Activated effector memory CD4-positive, alpha-beta T cell treated with Interleukin-2 at 50 U/mL for 16 hours (primary cell): Measurements from ENCODE around the gene USP16.
"Not testable (repeated sequence)": the region's sequence is repeated elsewhere in the genome, so short reads cannot be mapped to it uniquely, and the experiment has no call there.

Experiments used
- DNase-seq: peaks from one replicate; pipeline ENCODE4 v3.0.0-alpha.2; 2020

USP16 gene

GRCh38 chr21:29024474-29025327 is at the start of gene USP16:
Gene USP16, plus strand, starts transcription at chr21:29024668. Its CDS starts 3,246 bp downstream, at chr21:29027914.
- peak; percentile 94 for DNase-seq

GRCh38 chr21:28975397-28975796 is 49.1 kb upstream of the USP16 start:
- no peak for DNase-seq

DNA sequence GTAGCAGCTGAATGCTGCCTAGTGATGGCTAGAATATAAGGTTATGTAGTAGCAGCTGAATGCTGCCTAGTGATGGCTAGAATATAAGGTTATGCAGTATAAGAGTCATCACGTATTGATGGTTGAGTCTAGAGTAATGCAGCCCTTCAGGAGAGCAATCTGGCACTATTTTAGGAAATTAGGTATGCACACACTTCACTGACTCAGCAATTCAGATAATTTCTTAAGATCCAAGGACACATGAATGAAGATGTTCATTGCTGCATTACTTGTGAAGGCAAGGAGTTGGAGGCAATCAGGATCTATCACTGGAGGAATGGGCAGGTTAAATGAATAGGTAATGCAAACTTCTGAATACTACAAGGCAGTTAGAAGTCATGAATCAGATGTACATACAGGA is 45.4 kb upstream of the USP16 start:
- no peak for DNase-seq

- no peak for DNase-seq
These were observed 41.8 kb upstream of the USP16 start for GRCh38 chr21:28982637-28983036.

- no peak for DNase-seq
These were observed 37.8 kb upstream of the USP16 start for GRCh38 chr21:28986677-28987076.

- DNase-seq: not testable (repeated sequence)
These were observed 36.3 kb upstream of the USP16 start for GRCh38 chr21:28988146-28988545.

GRCh38 chr21:28991861-28992525 is 32.5 kb upstream of the USP16 start:
- no peak for DNase-seq

- DNase-seq: peak; percentile 98
These were observed 31.8 kb upstream of the USP16 start, which contains the start of gene LTN1 for GRCh38 chr21:28992526-28993292. Gene LTN1, minus strand, starts transcription at chr21:28992877. Its CDS starts 72 bp downstream, at chr21:28992805.

GRCh38 chr21:28993293-28993629 is 31.2 kb upstream of the USP16 start:
- no peak for DNase-seq

- DNase-seq: peak; percentile 92
These were observed 21.9 kb upstream of the USP16 start for GRCh38 chr21:29002442-29003144.

GRCh38 chr21:29005696-29006095 is 18.8 kb upstream of the USP16 start:
- no peak for DNase-seq

GRCh38 chr21:29007135-29007534 is 17.3 kb upstream of the USP16 start:
- DNase-seq: no peak

DNA sequence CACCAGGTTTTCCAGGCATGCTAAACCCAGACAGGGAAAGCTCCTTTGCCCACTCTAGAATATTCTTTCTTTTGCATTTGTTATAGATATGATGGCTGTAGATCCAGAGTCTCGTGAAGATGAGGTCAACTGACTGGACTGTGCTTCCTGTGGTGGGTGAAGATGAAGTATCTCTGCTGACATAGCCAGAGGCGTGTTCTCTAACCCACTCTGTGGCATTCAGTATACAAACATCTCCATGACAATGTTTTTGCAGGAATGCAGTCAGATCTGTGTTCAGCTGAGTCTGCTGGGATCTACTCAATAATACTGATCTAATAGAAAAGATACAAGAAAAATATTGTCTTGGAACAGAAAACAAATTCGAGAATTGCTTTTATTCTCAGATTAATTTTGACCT is 16.7 kb upstream of the USP16 start:
- no peak for DNase-seq

- no peak for DNase-seq
These were observed 16.1 kb upstream of the USP16 start for GRCh38 chr21:29008367-29008766.

DNA sequence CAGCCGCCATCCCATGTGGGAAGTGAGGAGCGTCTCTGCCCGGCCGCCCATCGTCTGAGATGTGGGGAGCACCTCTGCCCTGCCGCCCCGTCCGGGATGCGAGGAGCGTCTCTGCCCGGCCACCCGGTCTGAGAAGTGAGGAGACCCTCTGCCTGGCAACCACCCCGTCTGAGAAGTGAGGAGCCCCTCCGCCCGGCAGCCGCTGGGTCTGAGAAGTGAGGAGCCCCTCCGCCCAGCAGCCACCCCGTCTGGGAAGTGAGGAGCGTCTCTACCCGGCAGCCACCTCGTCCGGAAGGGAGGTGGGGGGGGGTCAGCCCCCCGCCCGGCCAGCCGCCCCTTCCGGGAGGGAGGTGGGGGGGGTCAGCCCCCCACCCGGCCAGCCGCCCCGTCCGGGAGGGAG is 13.2 kb upstream of the USP16 start:
- DNase-seq: not testable (repeated sequence)

GRCh38 chr21:29017639-29018237 is 6.7 kb upstream of the USP16 start:
- no peak for DNase-seq

DNA sequence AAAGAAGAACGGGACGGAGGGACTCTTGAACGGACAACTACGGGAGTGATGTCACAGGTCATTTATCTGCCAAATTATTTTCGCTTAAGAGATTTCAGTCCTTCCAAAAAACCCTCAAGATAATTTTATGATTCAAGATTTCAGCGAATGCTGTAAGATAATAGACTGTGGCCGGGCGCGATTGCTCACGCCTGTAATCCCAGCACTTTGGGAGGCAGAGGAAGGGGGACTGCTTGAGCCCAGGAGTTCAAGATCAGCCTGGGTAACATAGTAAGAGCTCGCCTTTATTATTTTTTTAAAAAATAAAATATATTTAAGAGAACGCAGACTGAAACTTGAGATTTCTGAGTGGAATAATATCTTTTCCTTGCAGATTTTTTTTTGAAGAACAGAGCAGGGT is 5.9 kb upstream of the USP16 start:
- DNase-seq: no peak

DNA sequence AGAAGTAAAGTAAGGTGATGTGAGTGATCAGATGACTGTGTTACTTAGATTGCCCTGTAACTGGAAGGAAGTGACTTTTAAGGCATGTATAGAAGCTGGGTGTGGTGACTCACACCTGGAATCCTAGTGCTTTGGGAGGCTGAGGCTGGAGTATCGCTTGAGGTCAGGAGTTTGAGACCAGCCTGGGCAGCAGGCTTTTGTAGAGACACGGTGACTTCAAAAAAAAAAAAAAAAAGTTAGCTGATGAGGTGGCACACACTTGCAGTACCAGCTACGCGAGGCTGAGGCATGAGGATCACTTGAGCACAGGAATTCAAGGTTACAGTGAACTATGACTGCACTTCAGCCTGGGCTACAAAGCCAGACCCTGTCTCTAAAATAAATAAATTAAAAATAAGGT is 2.3 kb upstream of the USP16 start:
- DNase-seq: no peak

DNA sequence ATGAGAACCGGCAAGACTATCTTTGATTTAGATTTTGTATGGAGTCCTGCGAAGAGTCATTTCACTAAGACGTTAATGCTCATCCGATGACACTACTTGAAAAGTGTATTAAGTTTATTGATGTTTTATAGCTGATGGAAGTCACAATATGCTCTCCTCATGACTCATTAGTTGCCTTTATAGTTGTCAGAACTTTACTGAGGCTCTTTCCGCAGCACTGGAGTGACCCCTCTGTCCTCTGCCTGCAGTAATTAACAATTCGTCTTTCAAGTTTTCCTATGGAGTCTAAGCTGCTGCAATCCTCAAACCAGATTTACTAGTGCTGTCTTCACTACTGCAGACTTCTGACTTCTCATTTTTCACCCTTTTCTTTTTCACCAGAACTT is 853 bp downstream of the USP16 start:
- no peak for DNase-seq

- no peak for DNase-seq
These were observed 5.1 kb downstream of the USP16 start for GRCh38 chr21:29029524-29029923.

DNA sequence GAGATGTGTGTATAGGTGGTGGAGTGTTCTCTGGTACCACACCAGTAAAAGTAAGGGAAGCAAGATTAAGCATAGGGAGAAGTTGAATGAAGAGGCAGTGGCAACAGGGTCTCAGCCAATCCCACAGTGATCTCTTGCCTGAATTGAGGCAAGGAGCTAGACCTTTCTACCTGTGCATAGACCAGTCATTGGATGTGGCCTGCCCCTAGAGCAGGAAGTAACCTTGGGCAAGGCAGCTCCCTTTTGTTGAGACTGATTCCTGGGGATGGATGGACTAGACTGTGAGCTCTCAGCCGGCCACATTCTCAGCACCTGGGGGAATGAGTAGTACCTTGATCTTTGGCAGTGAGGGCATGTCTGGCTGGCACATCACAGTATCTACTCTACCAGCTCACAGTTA is 6.4 kb downstream of the USP16 start:
- no peak for DNase-seq

DNA sequence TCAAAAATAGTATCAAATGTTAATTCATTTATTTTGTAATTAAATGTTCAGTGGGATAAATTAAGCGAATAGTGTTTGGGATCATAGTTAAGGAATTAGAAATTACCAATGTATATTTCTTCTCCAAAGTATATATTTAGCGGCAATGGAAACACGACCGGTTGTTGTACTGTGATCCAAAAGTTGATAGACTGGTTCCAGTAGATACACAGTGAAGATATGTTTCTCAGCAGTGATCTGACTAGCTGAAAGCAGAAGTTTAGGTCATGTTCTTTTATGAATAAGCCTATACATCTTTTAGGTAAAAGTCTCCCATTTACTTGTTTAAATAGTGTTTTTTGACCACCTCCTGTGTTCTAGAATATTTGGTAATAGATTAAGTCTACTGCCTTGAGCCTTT is 8.8 kb downstream of the USP16 start:
- no peak for DNase-seq

DNA sequence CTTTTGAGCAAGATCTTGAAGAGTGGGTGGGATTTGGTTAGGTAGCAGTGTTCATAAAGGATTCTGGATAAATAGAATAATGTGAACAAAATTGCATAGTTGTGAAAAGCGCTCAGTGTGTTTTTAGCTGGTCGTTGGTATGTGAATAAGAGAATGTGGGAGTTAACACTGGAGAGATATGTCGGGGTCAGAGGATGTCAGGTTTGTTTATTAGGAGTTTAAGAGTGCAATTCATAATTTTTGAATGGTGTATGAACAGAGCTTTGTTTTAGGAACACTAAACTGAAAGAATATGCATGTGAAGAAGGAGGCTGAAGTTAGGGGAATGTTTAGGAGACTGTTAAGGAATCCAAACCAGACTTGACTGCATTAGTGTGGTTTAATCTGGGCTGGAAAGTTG is 9.4 kb downstream of the USP16 start:
- no peak for DNase-seq
